Measurements from ENCODE around the gene AP1G2. TPM values are rescaled to one million over a fixed set of nuclear protein-coding genes. Genes with fewer than 3 reads are reported as not detected.

Gene AP1G2
- total and polyA plus RNA-seq, 2 of the 13 experiments (the other 11 are each of a cell fraction or from before 2014, with no cell fraction given), result 96.9 to 611 TPM

DNA sequence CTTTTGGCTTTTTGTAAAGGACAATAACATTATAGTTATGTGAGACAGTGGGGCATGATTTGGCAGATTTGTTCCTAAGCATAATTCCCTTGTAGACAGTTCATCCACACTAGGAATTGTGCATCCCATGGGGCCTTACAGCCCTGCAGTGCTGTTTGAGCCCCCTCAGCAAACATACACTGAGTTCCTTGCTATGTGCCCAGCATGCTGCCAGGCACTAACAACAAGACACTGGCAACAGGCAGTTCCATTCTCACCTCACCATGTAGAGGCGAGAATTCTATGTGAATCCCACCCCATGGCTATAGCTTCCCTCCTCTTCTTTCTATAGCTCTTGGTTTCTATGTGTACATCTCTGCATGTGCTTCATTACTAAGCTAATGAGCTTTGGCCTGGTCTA lies 9.6 kb downstream of the AP1G2 start:
- Histone ChIP-seq H3K4me3 (replicated peaks in 1 of 3; ENCODE audit: insufficient read depth in 1 of 3, low read depth in 2 of 3, low read length in 3 of 3) (no peak overlapping the region), H3K79me2 (ENCODE audit: insufficient read depth, low read length) (peaks cover 9% of the 10 kb centered on the region), H3K9ac (ENCODE audit: insufficient read depth, low read depth, low read length) (no peak overlapping the region), H3K4me2 (ENCODE audit: low read depth, low read length) (no peak overlapping the region), H3K4me1 (ENCODE audit: insufficient read depth, low read length) (peaks cover 54% of the 10 kb centered on the region), H2AFZ (ENCODE audit: low read length) (no peak overlapping the region), H3K9me3 (ENCODE audit: low read length) (no peaks in the 10 kb centered on the region), H3K27me3 (ENCODE audit: control insufficient read depth in 1 of 2, insufficient read depth in 2 of 2, low read length in 2 of 2) (no peaks in the 10 kb centered on the region; a peak in 1 of 5 replicates), H3K27ac (ENCODE audit: extremely low read length, insufficient read depth, low read length) (no peak overlapping the region), H3K36me3 (replicated peaks in 1 of 2; ENCODE audit: control insufficient read depth in 1 of 2, insufficient read depth in 2 of 2, low read length in 2 of 2) (peaks cover 32 to 39% of the 10 kb centered on the region in 2 experiments), H4K20me1 (ENCODE audit: insufficient read depth, low read length) (peaks cover 9% of the 10 kb centered on the region; the same call in 1 of the 2 replicates)
- POLR2A ChIA-PET, result interaction anchor here (0.7 to 7.6 kb wide), 10 partner anchors 10 to 326 kb away, joined by 3 to 113 read pairs (median 6); partner anchors contain the start of genes AP1G2, DHRS2 and PABPN1
- no peak for DNase-seq (ENCODE audit: low spot score)
- in situ Hi-C loops (cut with HindIII; ENCODE audit: extremely low pct_ligation_motif_present, low pct_unique_long_range_greater_than_20kb) (loop anchor here (5.0 kb wide), 2 partner anchors 76 to 236 kb away; partner anchors contain the start of gene PABPN1), intact Hi-C loops (cut with micrococcal nuclease; ENCODE audit: unreplicated experiment) (loop anchor here (2.0 to 5.0 kb wide), 2 partner anchors 235 to 291 kb away; no protein-coding TSS in a partner anchor)
- no TSS peak for BruUV-seq (replicated peaks)
- FAIRE-seq, result no peak
- CTCF ChIA-PET (ENCODE audit: low intra/inter-chr PET ratio, low total read pairs), result interaction anchor here (1.2 to 10.9 kb wide), 3 partner anchors 10 to 77 kb away, joined by 3 to 275 read pairs (median 3); partner anchors contain the start of gene AP1G2
- no peak for ATAC-seq
- 97% methylated on average over 1 of the region's 1 CpG for WGBS (ENCODE audit: low lambda C conversion rate)
- TF ChIP-seq ARNT (IDR thresholded peaks at IDR 0.05) (no peak), NR2F6 (IDR thresholded peaks at IDR 0.05) (no peak), NR2F6 (CRISPR knock-in tag; IDR thresholded peaks at IDR 0.05) (no peak), ZNF749 (CRISPR knock-in tag; IDR thresholded peaks at IDR 0.05; ENCODE audit: borderline replicate concordance) (0 out of 2 replicates have a peak, but pooled peaks have one; percentile 24), CBX5 (CRISPR knock-in tag; IDR thresholded peaks at IDR 0.05; ENCODE audit: borderline replicate concordance) (no peak), ZSCAN21 (CRISPR knock-in tag; IDR thresholded peaks at IDR 0.05; ENCODE audit: borderline replicate concordance) (0 out of 2 replicates have a peak, but pooled peaks have one; percentile 32), ZMAT5 (CRISPR knock-in tag; IDR thresholded peaks at IDR 0.05; ENCODE audit: borderline replicate concordance, low read depth) (no peak), ZNF737 (CRISPR knock-in tag; IDR thresholded peaks at IDR 0.05; ENCODE audit: borderline replicate concordance) (0 out of 2 replicates have a peak, but pooled peaks have one; percentile 13), ZC3H13 (CRISPR knock-in tag; IDR thresholded peaks at IDR 0.05) (0 out of 2 replicates have a peak, but pooled peaks have one; percentile 40), ZSCAN31 (CRISPR knock-in tag; IDR thresholded peaks at IDR 0.05; ENCODE audit: low read depth) (no peak), HMG20B (CRISPR knock-in tag; conservative IDR thresholded peaks at IDR 0.05) (no peak), PAF1 (CRISPR knock-in tag; IDR thresholded peaks at IDR 0.05) (peak; percentile 67; the same call in 1 of the 2 replicates), ZNF562 (CRISPR knock-in tag; IDR thresholded peaks at IDR 0.05; ENCODE audit: borderline replicate concordance) (peak; percentile 33; the same call in 1 of the 2 replicates), ZNF773 (CRISPR knock-in tag; IDR thresholded peaks at IDR 0.05; ENCODE audit: borderline replicate concordance) (no peak), GPBP1L1 (CRISPR knock-in tag; IDR thresholded peaks at IDR 0.05) (no peak), PCBP1 (IDR thresholded peaks at IDR 0.05; ENCODE audit: borderline replicate concordance, low read depth, low read length) (no peak), ZNF232 (CRISPR knock-in tag; IDR thresholded peaks at IDR 0.05; ENCODE audit: borderline replicate concordance) (no peak), TEAD3 (CRISPR knock-in tag; optimal IDR thresholded peaks at IDR 0.05; ENCODE audit: borderline replicate concordance) (no peak)
- TF ChIP-seq, protein P1, sequence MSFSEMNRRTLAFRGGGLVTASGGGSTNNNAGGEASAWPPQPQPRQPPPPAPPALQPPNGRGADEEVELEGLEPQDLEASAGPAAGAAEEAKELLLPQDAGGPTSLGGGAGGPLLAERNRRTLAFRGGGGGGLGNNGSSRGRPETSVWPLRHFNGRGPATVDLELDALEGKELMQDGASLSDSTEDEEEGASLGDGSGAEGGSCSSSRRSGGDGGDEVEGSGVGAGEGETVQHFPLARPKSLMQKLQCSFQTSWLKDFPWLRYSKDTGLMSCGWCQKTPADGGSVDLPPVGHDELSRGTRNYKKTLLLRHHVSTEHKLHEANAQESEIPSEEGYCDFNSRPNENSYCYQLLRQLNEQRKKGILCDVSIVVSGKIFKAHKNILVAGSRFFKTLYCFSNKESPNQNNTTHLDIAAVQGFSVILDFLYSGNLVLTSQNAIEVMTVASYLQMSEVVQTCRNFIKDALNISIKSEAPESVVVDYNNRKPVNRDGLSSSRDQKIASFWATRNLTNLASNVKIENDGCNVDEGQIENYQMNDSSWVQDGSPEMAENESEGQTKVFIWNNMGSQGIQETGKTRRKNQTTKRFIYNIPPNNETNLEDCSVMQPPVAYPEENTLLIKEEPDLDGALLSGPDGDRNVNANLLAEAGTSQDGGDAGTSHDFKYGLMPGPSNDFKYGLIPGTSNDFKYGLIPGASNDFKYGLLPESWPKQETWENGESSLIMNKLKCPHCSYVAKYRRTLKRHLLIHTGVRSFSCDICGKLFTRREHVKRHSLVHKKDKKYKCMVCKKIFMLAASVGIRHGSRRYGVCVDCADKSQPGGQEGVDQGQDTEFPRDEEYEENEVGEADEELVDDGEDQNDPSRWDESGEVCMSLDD (CRISPR knock-in tag; IDR thresholded peaks at IDR 0.05; ENCODE audit: borderline replicate concordance), result no peak
- TF ChIP-seq, protein P2, sequence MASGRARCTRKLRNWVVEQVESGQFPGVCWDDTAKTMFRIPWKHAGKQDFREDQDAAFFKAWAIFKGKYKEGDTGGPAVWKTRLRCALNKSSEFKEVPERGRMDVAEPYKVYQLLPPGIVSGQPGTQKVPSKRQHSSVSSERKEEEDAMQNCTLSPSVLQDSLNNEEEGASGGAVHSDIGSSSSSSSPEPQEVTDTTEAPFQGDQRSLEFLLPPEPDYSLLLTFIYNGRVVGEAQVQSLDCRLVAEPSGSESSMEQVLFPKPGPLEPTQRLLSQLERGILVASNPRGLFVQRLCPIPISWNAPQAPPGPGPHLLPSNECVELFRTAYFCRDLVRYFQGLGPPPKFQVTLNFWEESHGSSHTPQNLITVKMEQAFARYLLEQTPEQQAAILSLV (CRISPR knock-in tag; IDR thresholded peaks at IDR 0.05; ENCODE audit: borderline replicate concordance), result no peak
